ENCODE results near the gene ZSWIM6. TPM values are rescaled to one million over a fixed set of nuclear protein-coding genes. Genes with fewer than 3 reads are reported as not detected.

Gene ZSWIM6
- total RNA-seq, 1 donor from 2014 or later: 18.1 TPM

- Histone ChIP-seq H3K27me3 (ENCODE audit: low read depth) (no peaks in the 10 kb centered on the region), H3K4me3 (peak overlapping the region; percentile 89), H3K9me3 (no peaks in the 10 kb centered on the region), H3K4me1 (peaks cover 22% of the 10 kb centered on the region), H3K27ac (peak overlapping the region; percentile 94), H3K36me3 (no peaks in the 10 kb centered on the region)
- no peak for TF ChIP-seq CTCF (IDR thresholded peaks at IDR 0.05)
- no peak for ATAC-seq
- no peak for DNase-seq
- intact Hi-C loops (cut with DNase I): no loop called here
These were observed 2.4 kb upstream of the ZSWIM6 start for GRCh38 chr5:61329550-61330128.

- DNase-seq: peak; percentile 56
- intact Hi-C loops (cut with DNase I): no loop called here
- no peak for TF ChIP-seq CTCF (IDR thresholded peaks at IDR 0.05)
These were observed 1.7 kb upstream of the ZSWIM6 start for GRCh38 chr5:61330341-61330844.

GRCh38 chr5:61330845-61331406, 1.1 kb upstream of the ZSWIM6 start:
- H3K27ac ChIP-seq: peak overlapping the region; percentile 94
- H3K36me3 ChIP-seq: no peaks in the 10 kb centered on the region
- H3K9me3 ChIP-seq: no peaks in the 10 kb centered on the region
- peak overlapping the region; percentile 89 for H3K4me3 ChIP-seq
- no peaks in the 10 kb centered on the region for H3K27me3 ChIP-seq (ENCODE audit: low read depth)
- peak; percentile 55 for TF ChIP-seq CTCF (IDR thresholded peaks at IDR 0.05)
- ATAC-seq: peak; percentile 80 to 83
- H3K4me1 ChIP-seq: peaks cover 34% of the 10 kb centered on the region
- peak; percentile 91 for DNase-seq
- intact Hi-C loops (cut with DNase I): no loop called here

More at GRCh38 chr5:61330341-61330844, 1.7 kb upstream of the ZSWIM6 start:
- ATAC-seq: no peak
- Histone ChIP-seq H3K4me1 (peaks cover 30% of the 10 kb centered on the region), H3K36me3 (no peaks in the 10 kb centered on the region), H3K9me3 (no peaks in the 10 kb centered on the region), H3K27ac (peak overlapping the region; percentile 94), H3K27me3 (ENCODE audit: low read depth) (no peaks in the 10 kb centered on the region), H3K4me3 (peak overlapping the region; percentile 89)

GRCh38 chr5:61332358-61332749, 296 bp downstream of the ZSWIM6 start:
- intact Hi-C loops (cut with DNase I): no loop called here
- H3K27ac ChIP-seq: peak overlapping the region; percentile 94
- ATAC-seq (no peak), DNase-seq (peak; percentile 78)
- no peaks in the 10 kb centered on the region for H3K36me3 ChIP-seq
- no peak for TF ChIP-seq CTCF (IDR thresholded peaks at IDR 0.05)
- no peaks in the 10 kb centered on the region for H3K9me3 ChIP-seq
- H3K4me3 ChIP-seq: peak overlapping the region; percentile 91
- H3K27me3 ChIP-seq (ENCODE audit: low read depth): no peaks in the 10 kb centered on the region
- H3K4me1 ChIP-seq: peaks cover 34% of the 10 kb centered on the region

- ATAC-seq: no peak
- H3K4me1 ChIP-seq: peaks cover 34% of the 10 kb centered on the region
- no peaks in the 10 kb centered on the region for H3K36me3 ChIP-seq
- DNase-seq: peak; percentile 79
- H3K9me3 ChIP-seq: no peaks in the 10 kb centered on the region
- intact Hi-C loops (cut with DNase I): no loop called here
- TF ChIP-seq CTCF (IDR thresholded peaks at IDR 0.05): no peak
- H3K4me3 ChIP-seq: peak overlapping the region; percentile 91
- H3K27ac ChIP-seq: peak overlapping the region; percentile 88
- H3K27me3 ChIP-seq (ENCODE audit: low read depth): no peaks in the 10 kb centered on the region
These were observed 828 bp downstream of the ZSWIM6 start for GRCh38 chr5:61332851-61333320.
